ENCODE measurements around the gene PPP6R2.

- TF ChIP-seq, protein P1, sequence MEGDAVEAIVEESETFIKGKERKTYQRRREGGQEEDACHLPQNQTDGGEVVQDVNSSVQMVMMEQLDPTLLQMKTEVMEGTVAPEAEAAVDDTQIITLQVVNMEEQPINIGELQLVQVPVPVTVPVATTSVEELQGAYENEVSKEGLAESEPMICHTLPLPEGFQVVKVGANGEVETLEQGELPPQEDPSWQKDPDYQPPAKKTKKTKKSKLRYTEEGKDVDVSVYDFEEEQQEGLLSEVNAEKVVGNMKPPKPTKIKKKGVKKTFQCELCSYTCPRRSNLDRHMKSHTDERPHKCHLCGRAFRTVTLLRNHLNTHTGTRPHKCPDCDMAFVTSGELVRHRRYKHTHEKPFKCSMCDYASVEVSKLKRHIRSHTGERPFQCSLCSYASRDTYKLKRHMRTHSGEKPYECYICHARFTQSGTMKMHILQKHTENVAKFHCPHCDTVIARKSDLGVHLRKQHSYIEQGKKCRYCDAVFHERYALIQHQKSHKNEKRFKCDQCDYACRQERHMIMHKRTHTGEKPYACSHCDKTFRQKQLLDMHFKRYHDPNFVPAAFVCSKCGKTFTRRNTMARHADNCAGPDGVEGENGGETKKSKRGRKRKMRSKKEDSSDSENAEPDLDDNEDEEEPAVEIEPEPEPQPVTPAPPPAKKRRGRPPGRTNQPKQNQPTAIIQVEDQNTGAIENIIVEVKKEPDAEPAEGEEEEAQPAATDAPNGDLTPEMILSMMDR (IDR thresholded peaks at IDR 0.05), result no peak
- TF ChIP-seq POLR2A (IDR thresholded peaks at IDR 0.05), result no peak
Observed at GRCh38 chr22:50490531-50491308, 147.6 kb downstream of the PPP6R2 start.

All from breast epithelium (tissue), 3 donors.